Gastrocnemius medialis (tissue), 4 donors: ENCODE results near the gene PSG5.
"Not testable (repeated sequence)": the region's sequence is repeated elsewhere in the genome, so short reads cannot be mapped to it uniquely, and the experiment has no call there.

Experiments
- POLR2A ChIP-seq, 2 donors: fragments of 450-650 bp; IDR thresholded peaks; one replicate each; pipeline ENCODE4 v1.6.1; 2017; ENCODE audit warnings: antibody characterized with exemption in 2 of 2, mild to moderate bottlenecking in 2 of 2, moderate library complexity in 2 of 2
- TF ChIP-seq, protein P1 (sequence below), 5 experiments: fragments of 450-650 bp in 3 of 5; fragments of 200-600 bp in 2 of 5; sonication (generic) in 2 of 5; IDR thresholded peaks in 4 of 5; conservative IDR thresholded peaks in 1 of 5; 1 replicate in 4 of 5; 2 replicates in 1 of 5; pipeline ENCODE4 v1.5.1; 2016 to 2019; ENCODE audit warnings: antibody characterized with exemption in 5 of 5, mild to moderate bottlenecking in 3 of 5, moderate library complexity in 3 of 5

DNA sequence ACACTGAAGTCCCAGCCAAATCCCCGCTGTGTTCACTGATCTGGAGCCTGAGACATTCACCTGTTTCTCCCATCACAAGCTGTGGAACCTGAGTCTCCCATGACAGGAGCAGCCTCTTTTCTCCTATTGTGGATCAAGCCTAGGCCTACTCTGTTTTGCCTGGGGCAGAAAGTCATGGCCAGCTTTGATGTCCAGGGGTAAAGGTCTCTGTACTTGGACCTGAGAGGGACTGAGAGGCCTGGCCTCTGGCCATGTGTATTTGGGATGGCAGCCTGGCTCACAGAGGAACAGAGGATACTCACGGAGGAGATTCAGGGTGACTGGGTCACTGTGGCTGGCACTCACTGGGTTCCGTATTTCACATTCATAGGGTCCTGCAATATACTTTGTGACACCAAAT, 7.8 kb downstream of the PSG5 start:
- TF ChIP-seq, protein P1, sequence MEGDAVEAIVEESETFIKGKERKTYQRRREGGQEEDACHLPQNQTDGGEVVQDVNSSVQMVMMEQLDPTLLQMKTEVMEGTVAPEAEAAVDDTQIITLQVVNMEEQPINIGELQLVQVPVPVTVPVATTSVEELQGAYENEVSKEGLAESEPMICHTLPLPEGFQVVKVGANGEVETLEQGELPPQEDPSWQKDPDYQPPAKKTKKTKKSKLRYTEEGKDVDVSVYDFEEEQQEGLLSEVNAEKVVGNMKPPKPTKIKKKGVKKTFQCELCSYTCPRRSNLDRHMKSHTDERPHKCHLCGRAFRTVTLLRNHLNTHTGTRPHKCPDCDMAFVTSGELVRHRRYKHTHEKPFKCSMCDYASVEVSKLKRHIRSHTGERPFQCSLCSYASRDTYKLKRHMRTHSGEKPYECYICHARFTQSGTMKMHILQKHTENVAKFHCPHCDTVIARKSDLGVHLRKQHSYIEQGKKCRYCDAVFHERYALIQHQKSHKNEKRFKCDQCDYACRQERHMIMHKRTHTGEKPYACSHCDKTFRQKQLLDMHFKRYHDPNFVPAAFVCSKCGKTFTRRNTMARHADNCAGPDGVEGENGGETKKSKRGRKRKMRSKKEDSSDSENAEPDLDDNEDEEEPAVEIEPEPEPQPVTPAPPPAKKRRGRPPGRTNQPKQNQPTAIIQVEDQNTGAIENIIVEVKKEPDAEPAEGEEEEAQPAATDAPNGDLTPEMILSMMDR (IDR thresholded peaks at IDR 0.05 in 4 of 5, conservative IDR thresholded peaks at IDR 0.05 in 1 of 5), result not testable (repeated sequence)
- not testable (repeated sequence) for TF ChIP-seq POLR2A (IDR thresholded peaks at IDR 0.05)
